Tibial nerve (tissue), 4 donors: ENCODE data around the gene ZNF649. TPM values are rescaled to one million over a fixed set of nuclear protein-coding genes. Genes with fewer than 3 reads are reported as not detected.
"Not testable (repeated sequence)": the region's sequence is repeated elsewhere in the genome, so short reads cannot be mapped to it uniquely, and the experiment has no call there.

Experiments used
- DNase-seq, 2 donors: peaks; one replicate each; pipeline ENCODE4 v3.0.0-alpha.2; 2019; ENCODE audit warnings: low spot score in 2 of 2
- H3K27ac ChIP-seq, 4 donors: fragments of 200-600 bp; sonication (generic) in 3 of 4; one replicate each; pipeline ENCODE4 v1.5.1; 2017 to 2019; ENCODE audit warnings: mild to moderate bottlenecking in 1 of 4
- H3K27me3 ChIP-seq, 2 donors: fragments of 200-600 bp; sonication (generic) in 1 of 2; one replicate each; pipeline versions ENCODE4 v1.5.1 to v1.6.0; 2017 to 2019
- H3K36me3 ChIP-seq, 3 donors: fragments of 200-600 bp; sonication (generic); one replicate each; pipeline ENCODE4 v1.5.1; 2018 to 2019
- H3K4me1 ChIP-seq, 4 donors: fragments of 200-600 bp; sonication (generic) in 3 of 4; one replicate each; pipeline ENCODE4 v1.5.1; 2017 to 2019
- H3K4me3 ChIP-seq, 4 donors: fragments of 200-600 bp; sonication (generic) in 3 of 4; one replicate each; pipeline ENCODE4 v1.5.1; 2017 to 2019; ENCODE audit warnings: mild to moderate bottlenecking in 1 of 4, moderate library complexity in 1 of 4
- H3K9me3 ChIP-seq, 4 donors: fragments of 200-600 bp; sonication (generic) in 3 of 4; one replicate each; pipeline ENCODE4 v1.5.1; 2017 to 2019
- EP300 ChIP-seq, 2 donors: sonication (generic); formaldehyde crosslinking; IDR thresholded peaks; one replicate each; pipeline ENCODE4 v1.6.1; 2017; ENCODE audit warnings: antibody characterized with exemption in 2 of 2, mild to moderate bottlenecking in 1 of 2
- POLR2A ChIP-seq, 2 donors: fragments of 450-650 bp; IDR thresholded peaks; one replicate each; pipeline ENCODE4 v1.6.1; 2017; ENCODE audit warnings: antibody characterized with exemption in 2 of 2, mild to moderate bottlenecking in 2 of 2, moderate library complexity in 2 of 2
- WGBS, 2 donors: methylation state at CpG; one replicate each; pipeline ENCODE4 v1.1.5; 2018; 5-methylcytosine and 5-hydroxymethylcytosine counted together
- total RNA-seq, 4 donors: library from RNA; depleted of rRNA; stranded (reverse); fragments of >200 nt; gene quantifications; one replicate each; pipeline ENCODE4 v1.1.0, GENCODE V29; 2016
- TF ChIP-seq, protein P1 (sequence below), 5 experiments: fragments of 200-600 bp in 3 of 5; fragments of 450-650 bp in 2 of 5; sonication (generic) in 3 of 5; IDR thresholded peaks; one replicate each; pipeline ENCODE4 v1.5.1; 2016 to 2019; ENCODE audit warnings: antibody characterized with exemption in 5 of 5, mild to moderate bottlenecking in 3 of 5, moderate library complexity in 2 of 5

The ZNF649 gene
- total RNA-seq, 4 donors from 2014 or later, result 11.4 to 16.8 (median 12.1) TPM

DNA sequence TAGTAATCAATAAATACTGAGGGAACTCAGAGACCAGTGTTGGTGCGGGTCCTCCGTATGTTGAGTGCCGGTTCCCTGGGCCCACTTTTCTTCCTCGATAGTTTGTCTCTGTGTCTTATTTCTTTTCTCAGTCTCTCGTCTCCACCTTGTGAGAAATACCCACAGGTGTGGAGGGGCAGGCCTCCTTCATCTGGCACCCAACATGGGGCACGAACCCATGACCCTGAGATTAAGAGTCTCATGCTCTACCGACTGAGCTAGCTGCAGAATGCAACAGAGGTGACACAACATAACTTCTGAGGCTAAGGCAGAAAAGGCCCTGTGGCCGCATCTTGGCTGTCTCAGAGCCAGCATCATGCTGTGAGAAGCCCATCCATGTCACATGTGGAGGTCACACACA is 17.1 kb upstream of the ZNF649 start:
- no peaks in the 10 kb centered on the region for H3K27me3 ChIP-seq
- H3K27ac ChIP-seq, result no peak overlapping the region
- TF ChIP-seq POLR2A (IDR thresholded peaks at IDR 0.05) (no peak), EP300 (IDR thresholded peaks at IDR 0.05) (no peak)
- TF ChIP-seq, protein P1, sequence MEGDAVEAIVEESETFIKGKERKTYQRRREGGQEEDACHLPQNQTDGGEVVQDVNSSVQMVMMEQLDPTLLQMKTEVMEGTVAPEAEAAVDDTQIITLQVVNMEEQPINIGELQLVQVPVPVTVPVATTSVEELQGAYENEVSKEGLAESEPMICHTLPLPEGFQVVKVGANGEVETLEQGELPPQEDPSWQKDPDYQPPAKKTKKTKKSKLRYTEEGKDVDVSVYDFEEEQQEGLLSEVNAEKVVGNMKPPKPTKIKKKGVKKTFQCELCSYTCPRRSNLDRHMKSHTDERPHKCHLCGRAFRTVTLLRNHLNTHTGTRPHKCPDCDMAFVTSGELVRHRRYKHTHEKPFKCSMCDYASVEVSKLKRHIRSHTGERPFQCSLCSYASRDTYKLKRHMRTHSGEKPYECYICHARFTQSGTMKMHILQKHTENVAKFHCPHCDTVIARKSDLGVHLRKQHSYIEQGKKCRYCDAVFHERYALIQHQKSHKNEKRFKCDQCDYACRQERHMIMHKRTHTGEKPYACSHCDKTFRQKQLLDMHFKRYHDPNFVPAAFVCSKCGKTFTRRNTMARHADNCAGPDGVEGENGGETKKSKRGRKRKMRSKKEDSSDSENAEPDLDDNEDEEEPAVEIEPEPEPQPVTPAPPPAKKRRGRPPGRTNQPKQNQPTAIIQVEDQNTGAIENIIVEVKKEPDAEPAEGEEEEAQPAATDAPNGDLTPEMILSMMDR (IDR thresholded peaks at IDR 0.05), result no peak
- no peak for DNase-seq
- H3K9me3 ChIP-seq, result peaks cover 0 to 75% (median 21%) of the 10 kb centered on the region in 4 donors
- H3K36me3 ChIP-seq, result peaks cover 0 to 5% (median 0%) of the 10 kb centered on the region in 3 donors
- peaks cover 0 to 4% (median 0%) of the 10 kb centered on the region in 4 donors for H3K4me1 ChIP-seq
- 90 to 91% methylated on average over 8 of the region's 8 CpGs for WGBS, 2 donors
- no peak overlapping the region for H3K4me3 ChIP-seq

DNA sequence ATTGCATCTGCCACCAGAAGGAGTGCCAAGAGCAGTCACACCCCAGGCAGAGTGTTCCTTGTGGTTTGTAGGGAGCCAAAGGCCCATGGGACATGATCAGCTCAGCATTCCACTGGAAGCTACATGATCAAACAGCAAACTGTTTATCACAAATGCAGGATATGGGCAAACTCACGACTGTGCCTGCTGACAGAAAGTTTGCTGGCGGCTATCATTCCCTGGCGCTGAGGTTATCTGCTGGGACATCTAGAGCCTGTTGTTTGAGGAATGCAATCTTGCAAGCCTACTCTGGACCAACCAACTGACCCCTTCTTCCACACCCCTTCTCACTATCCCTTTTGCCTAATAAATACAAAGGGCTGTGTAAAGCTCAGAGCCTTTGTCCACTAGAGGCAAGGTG is 14.8 kb upstream of the ZNF649 start:
- H3K9me3 ChIP-seq, result peaks cover 0 to 98% (median 30%) of the 10 kb centered on the region in 4 donors
- 91 to 92% methylated on average over 3 of the region's 3 CpGs for WGBS, 2 donors
- H3K27ac ChIP-seq, result no peak overlapping the region
- H3K27me3 ChIP-seq, result no peaks in the 10 kb centered on the region
- H3K4me1 ChIP-seq, result no peaks in the 10 kb centered on the region
- no peak for DNase-seq
- peaks cover 0 to 5% (median 0%) of the 10 kb centered on the region in 3 donors for H3K36me3 ChIP-seq
- no peak for TF ChIP-seq POLR2A (IDR thresholded peaks at IDR 0.05)
- no peak for TF ChIP-seq EP300 (IDR thresholded peaks at IDR 0.05)
- TF ChIP-seq, protein P1 (IDR thresholded peaks at IDR 0.05), result no peak
- no peak overlapping the region for H3K4me3 ChIP-seq

DNA sequence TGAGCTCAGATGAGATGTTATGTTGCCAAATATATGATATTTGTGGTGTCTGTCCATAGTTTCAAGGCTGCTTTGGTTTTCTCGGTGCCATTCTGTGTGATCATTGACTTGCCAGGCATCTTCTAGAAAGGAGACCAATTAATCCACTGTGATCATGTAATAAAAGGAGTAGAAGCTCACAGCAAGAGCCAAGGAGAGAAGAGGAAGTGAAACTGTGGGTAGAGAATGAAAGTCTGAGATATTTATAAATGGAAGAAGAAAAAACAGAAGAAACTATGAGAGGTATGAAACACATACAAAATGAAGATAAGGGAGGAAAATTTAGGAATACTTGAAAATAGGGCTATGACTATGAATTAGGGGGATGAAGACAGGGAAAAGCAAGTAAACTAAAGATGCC is 11.3 kb upstream of the ZNF649 start:
- no peaks in the 10 kb centered on the region for H3K36me3 ChIP-seq
- WGBS, 2 donors, result 83 to 96% methylated on average over 1 of the region's 1 CpG
- TF ChIP-seq POLR2A (IDR thresholded peaks at IDR 0.05) (no peak), EP300 (IDR thresholded peaks at IDR 0.05) (no peak)
- TF ChIP-seq, protein P1 (IDR thresholded peaks at IDR 0.05), result no peak
- no peaks in the 10 kb centered on the region for H3K4me1 ChIP-seq
- H3K27me3 ChIP-seq, result no peaks in the 10 kb centered on the region
- H3K4me3 ChIP-seq, result no peak overlapping the region
- H3K9me3 ChIP-seq, result peaks cover 0 to 87% (median 23%) of the 10 kb centered on the region in 4 donors
- H3K27ac ChIP-seq, result no peak overlapping the region
- DNase-seq, result no peak

DNA sequence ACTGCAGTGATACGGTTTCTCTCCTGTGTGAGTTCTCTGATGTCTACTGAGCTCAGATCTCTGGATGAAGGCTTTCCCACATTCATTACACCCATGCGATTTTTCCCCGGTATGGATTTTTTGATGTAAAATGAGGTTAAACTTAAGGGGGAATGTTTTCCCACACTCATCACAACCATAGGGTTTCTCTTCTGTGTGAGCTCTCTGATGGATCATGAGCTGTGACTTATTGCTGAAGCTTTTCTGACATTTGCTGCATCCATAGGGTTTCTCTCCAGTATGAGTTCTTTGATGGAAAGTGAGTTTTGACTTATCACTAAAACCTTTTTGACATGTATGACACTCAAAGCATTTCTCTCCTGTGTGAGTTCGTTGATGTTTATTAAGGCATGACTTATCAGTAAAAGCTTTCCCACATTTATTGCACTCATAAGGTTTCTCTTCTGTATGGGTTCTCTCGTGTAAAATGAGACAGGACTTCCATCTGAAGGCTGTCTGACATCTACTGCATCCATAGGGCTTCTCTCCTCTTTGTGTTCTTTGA is 10.6 kb upstream of the ZNF649 start:
- TF ChIP-seq EP300 (IDR thresholded peaks at IDR 0.05) (no peak), POLR2A (IDR thresholded peaks at IDR 0.05) (no peak)
- TF ChIP-seq, protein P1 (IDR thresholded peaks at IDR 0.05), result no peak
- 77 to 78% methylated on average over 5 of the region's 5 CpGs for WGBS, 2 donors
- H3K9me3 ChIP-seq, result peaks cover 0 to 80% (median 18%) of the 10 kb centered on the region in 4 donors

DNA sequence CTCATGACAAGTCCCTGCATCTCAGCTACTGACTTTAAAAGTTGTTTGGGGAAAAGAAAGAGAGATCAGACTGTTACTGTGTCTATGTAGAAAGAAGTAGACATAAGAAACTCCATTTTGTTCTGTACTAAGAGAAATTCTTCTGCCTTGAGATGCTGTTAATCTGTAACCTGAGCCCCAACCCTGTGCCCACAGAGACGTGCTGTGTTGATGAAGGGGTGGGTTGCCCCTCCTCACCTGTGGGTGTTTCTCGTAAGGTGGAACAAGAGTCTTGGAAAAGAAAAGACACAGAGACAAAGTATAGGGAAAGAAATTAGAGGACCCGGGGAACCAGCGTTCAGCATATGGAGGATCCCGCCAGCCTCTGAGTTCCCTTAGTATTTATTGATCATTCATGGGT is 3.2 kb upstream of the ZNF649 start:
- WGBS, 2 donors, result 28 to 31% methylated on average over 5 of the region's 5 CpGs
- Histone ChIP-seq H3K27me3 (peaks cover 0 to 20% of the 10 kb centered on the region in 2 donors), H3K4me1 (peaks cover 0 to 15% (median 8%) of the 10 kb centered on the region in 4 donors), H3K9me3 (peaks cover 0 to 14% (median 0%) of the 10 kb centered on the region in 4 donors)
- not testable (repeated sequence) for DNase-seq, H3K36me3 ChIP-seq, H3K4me3 ChIP-seq, H3K27ac ChIP-seq

More for the DNA sequence above, 10.6 kb upstream of the ZNF649 start:
- H3K27me3 ChIP-seq, result no peaks in the 10 kb centered on the region
- DNase-seq, result no peak
- H3K4me1 ChIP-seq, result no peaks in the 10 kb centered on the region
- no peak overlapping the region for H3K27ac ChIP-seq
- no peaks in the 10 kb centered on the region for H3K36me3 ChIP-seq
- H3K4me3 ChIP-seq, result no peak overlapping the region

DNA sequence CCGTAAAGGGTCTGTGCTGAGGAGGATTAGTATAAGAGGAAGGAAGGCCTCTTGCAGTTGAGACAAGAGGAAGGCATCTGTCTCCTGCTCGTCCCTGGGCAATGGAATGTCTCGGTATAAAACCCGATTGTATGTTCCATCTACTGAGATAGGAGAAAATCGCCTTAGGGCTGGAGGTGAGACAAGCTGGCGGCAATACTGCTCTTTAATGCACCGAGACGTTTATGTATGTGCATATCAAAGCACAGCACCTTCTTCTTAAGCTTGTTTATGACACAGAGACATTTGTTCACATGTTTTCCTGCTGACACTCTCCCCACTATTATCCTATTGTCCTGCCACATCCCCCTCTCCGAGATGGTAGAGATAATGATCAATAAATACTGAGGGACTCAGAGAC is 1.3 kb upstream of the ZNF649 start:
- Histone ChIP-seq H3K9me3 (peaks cover 0 to 25% (median 2%) of the 10 kb centered on the region in 4 donors), H3K27me3 (peaks cover 0 to 20% of the 10 kb centered on the region in 2 donors), H3K4me1 (peaks cover 0 to 19% (median 8%) of the 10 kb centered on the region in 4 donors), H3K36me3 (peaks cover 0 to 14% (median 0%) of the 10 kb centered on the region in 3 donors)
- H3K4me3 ChIP-seq, DNase-seq, H3K27ac ChIP-seq: not testable (repeated sequence)
- WGBS, 2 donors, result 36 to 43% methylated on average over 9 of the region's 9 CpGs

DNA sequence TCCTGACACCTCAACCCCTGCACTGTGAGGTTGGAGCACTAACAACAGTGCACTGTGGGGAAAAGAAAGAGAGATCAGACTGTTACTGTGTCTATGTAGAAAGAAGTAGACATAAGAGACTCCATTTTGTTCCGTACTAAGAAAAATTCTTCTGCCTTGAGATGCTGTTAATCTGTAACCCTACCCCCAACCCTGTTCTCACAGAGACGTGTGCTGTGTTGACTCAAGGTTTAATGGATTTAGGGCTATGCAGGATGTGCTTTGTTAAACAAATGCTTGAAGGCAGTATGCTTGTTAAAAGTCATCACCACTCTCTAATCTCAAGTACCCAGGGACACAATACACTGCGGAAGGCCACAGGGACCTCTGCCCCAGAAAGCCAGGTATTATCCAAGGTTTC is 822 bp upstream of the ZNF649 start:
- 75 to 79% methylated on average over 3 of the region's 3 CpGs for WGBS, 2 donors
- H3K27ac ChIP-seq, H3K4me3 ChIP-seq, DNase-seq: not testable (repeated sequence)
- Histone ChIP-seq H3K4me1 (peaks cover 0 to 19% (median 8%) of the 10 kb centered on the region in 4 donors), H3K9me3 (peaks cover 0 to 30% (median 2%) of the 10 kb centered on the region in 4 donors), H3K36me3 (peaks cover 0 to 19% (median 0%) of the 10 kb centered on the region in 3 donors), H3K27me3 (peaks cover 0 to 20% of the 10 kb centered on the region in 2 donors)
